SK-N-MC (cell line): ENCODE measurements around the gene MYCL.

Source experiments
- EZH2 ChIP-seq: fragments of 200-600 bp; sonication (generic); IDR thresholded peaks from one replicate; pipeline ENCODE4 v1.6.1; 2017; ENCODE audit warnings: antibody characterized with exemption
- POLR2AphosphoS5 ChIP-seq: IDR thresholded peaks from 2 replicates; pipeline ENCODE4 v1.6.1; 2012; ENCODE audit warnings: mild to moderate bottlenecking, low read depth, low read length, borderline replicate concordance

DNA sequence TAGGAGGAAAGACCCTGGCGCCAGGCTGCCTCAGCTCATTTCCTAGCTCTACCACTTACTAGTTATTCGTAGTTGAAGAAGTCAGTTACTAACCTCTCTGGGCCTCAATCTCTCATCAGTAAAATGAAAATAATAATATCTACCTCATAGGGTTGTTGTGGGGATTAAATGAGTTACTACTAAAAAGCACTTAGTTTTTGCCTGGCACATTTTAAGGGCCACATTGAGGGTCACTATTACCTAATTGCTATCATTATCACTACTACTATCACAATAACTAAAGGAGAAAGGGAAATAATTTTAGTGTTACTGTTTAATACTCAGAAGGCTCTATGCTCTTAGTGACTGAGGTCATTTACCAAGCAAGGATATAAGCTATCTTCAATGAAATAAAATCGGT, 43.4 kb downstream of the MYCL start:
- TF ChIP-seq POLR2AphosphoS5 = no peak
- no peak for TF ChIP-seq EZH2
